ENCODE measurements around the gene SPTY2D1.

- TF ChIP-seq RCOR1 (IDR thresholded peaks at IDR 0.05; ENCODE audit: low read length) (no peak), CTCF (IDR thresholded peaks at IDR 0.05) (no peak), RFX5 (IDR thresholded peaks at IDR 0.05; ENCODE audit: low read length) (no peak), EP300 (IDR thresholded peaks at IDR 0.05; ENCODE audit: borderline replicate concordance in 1 of 2, low read depth in 1 of 2, low read length in 1 of 2) (no peak), REST (IDR thresholded peaks at IDR 0.05; ENCODE audit: low read depth, low read length) (no peak), FOSL2 (IDR thresholded peaks at IDR 0.05; ENCODE audit: borderline replicate concordance, low read depth) (no peak), SIN3A (IDR thresholded peaks at IDR 0.05; ENCODE audit: borderline replicate concordance, low read depth, low read length) (no peak), POLR2AphosphoS5 (IDR thresholded peaks at IDR 0.05; ENCODE audit: low read depth, low read length) (no peak), NFIC (IDR thresholded peaks at IDR 0.05; ENCODE audit: borderline replicate concordance) (no peak), GABPA (IDR thresholded peaks at IDR 0.05; ENCODE audit: low read depth) (no peak), NRF1 (IDR thresholded peaks at IDR 0.05; ENCODE audit: low read depth, low read length) (no peak), JUND (IDR thresholded peaks at IDR 0.05) (no peak), USF2 (IDR thresholded peaks at IDR 0.05; ENCODE audit: borderline replicate concordance, low read depth, low read length) (no peak), YY1 (IDR thresholded peaks at IDR 0.05; ENCODE audit: low read depth) (no peak)
These were observed 10.0 kb downstream of the SPTY2D1 start for GRCh38 chr11:18624161-18624560.

Measured in SK-N-SH (cell line).